OCI-LY3 (cell line): ENCODE results near the gene TMEM97.

Experiments used
- CTCF ChIP-seq: fragments of 200-600, 300-600 bp; sonication (generic); IDR thresholded peaks from 2 replicates; pipeline ENCODE4 v1.5.1; 2014; ENCODE audit warnings: antibody characterized with exemption, low read length, low read depth
- EZH2phosphoT487 ChIP-seq: fragments of 200-600 bp; shearing (Covaris generic); IDR thresholded peaks from 2 replicates; pipeline ENCODE4 v1.6.1; 2018; ENCODE audit warnings: antibody characterized with exemption, mixed run types, low read depth

GRCh38 chr17:28364665-28365363 lies 45.8 kb downstream of the TMEM97 start, which contains the start of gene SEBOX:
- TF ChIP-seq CTCF: no peak
- TF ChIP-seq EZH2phosphoT487: no peak
